GM03348 (cell line): Measurements from ENCODE around the gene RP9.

Experiments
- DNase-seq: peaks from one replicate; pipeline ENCODE4 v3.0.0; 2012; ENCODE audit warnings: low spot score

RP9 gene

DNA sequence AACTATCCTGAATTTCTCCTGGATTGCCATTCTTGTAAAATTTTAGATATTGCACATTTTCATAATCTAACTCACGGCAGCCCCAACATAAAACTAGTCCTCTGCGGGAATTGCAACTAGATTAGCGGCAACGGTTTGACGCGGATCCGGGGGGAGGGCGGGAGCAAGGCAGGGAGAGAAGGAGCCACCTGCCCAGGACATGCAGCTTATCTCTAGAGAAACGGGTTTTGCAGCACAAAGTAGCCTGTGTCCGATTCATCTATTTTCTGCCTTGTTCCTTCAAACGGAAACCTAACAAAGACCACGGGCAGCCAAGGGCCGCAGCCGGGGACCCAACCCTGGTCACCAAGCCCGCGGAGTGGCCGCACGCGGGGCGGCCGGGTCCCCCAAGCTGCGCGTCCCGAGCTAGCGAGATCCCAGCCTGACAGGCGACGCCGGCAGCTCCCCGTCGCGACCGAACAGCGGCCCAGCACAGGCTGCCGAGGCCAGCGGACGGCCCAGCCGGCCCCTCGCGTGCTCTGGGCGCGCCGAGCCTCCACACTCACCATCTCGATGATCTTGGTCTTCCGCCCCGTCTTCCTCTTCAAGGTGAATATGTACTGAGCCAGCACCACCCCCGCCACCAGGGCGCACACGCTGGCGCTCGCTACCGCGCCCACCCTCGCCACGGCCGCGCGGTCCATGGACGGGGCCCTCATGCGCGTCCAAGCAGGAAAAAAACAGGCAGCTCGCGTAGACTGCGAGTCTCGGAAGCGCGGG lies 47.0 kb downstream of the RP9 start, which contains the start of gene NT5C3A:
Gene NT5C3A, minus strand, starts transcription at position 754 of the 759 bp plus-strand sequence. Its CDS starts 71 bp downstream, at position 683.
- peak; percentile 51 for DNase-seq

DNA sequence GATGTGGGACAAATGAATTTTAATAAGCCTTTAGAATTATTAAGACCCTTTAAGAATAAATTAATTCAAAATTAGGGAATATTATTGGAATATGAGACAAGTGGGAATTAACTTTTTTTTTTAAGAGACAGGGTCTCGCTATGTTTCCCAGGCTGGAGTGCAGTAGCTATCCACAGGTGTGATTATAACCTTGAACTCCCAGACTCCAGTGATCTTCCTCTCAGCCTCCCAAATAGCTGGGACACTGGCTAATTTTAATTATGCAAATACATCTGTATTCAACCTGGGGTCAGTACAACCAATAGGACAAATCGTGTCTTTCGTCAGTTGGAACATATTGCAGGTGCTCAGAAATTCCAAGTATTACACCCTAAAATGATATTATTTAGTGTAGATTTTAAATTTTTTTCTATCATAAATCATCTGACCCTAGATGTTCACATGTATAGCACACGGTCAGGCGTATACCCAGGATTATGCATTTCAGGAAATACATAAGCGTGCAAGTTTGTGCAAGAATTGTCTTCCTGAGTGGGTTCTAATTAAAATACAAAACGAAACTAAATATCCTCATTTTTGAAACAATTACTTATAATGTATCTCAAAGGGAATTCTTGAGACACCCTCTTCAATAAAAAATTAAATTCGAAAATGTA lies 47.8 kb downstream of the RP9 start:
- DNase-seq = no peak

DNA sequence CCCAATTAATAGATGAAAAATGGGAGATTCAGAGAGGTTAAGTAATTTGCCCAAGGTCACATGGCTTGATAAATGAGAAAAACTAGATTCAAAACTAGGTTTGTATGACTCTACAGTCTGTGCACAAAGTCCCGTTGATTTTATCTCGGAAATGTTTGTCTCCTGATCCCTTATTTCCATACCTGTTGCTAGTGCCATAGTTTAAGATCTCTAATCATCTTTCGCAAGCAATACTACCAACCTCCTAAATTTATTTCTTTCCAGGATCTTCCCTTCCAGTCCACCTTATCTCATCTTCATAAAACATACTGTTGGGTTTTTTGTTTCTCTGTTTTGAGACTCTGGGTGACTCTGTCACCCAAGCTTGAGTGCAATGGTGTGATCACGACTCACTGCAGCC lies 49.6 kb downstream of the RP9 start:
- no peak for DNase-seq

DNA sequence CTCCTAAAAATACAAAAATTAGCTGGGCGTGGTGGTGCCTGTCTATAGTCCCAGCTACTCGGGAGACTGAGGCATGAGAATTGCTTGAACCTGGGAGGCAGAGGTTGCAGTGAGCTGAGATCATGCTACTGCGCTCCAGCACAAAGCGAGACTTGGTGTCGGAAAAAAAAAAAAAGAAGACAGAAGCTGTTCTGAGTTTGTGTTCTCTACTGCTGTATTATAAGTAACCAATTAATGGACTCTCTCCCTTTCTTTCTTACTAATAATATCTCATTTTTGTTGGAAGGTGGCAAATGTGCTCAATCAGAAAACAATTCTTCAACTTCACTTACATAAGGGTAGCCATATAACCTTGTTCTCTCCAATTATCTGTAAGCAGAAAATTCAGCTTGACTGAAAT lies 54.0 kb downstream of the RP9 start:
- no peak for DNase-seq

DNA sequence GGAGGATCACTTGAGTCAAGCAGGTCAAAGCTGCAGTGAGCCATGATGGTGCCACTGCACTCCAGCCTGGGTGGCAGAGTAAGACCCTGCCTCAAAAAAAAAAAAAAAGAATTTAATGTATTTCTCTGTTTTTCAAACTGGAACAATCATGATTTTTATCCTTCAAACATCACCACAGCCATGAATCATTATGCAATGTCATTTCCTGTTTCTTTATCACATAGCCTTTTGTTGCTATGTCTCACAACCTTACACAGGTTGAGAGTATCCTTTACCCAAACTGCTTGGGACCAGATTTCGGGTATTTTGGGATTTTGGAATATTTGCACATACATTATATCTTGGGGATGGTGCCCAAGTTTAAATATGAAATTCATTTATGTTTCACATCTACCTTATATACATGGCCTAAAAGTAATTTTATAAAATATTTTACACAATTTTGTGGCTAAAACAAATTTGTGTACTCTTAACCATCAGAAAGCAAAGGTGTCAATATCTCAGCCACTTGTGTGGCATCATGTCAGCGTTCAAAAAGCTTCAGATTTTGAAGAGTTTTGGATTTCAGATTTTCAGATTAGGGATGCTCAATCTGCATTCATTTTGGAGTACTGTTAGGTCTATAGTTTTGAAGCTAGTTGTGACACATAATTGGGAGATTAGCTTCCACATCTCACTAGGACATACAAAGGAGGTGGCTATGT lies 54.8 kb downstream of the RP9 start:
- DNase-seq = no peak

DNA sequence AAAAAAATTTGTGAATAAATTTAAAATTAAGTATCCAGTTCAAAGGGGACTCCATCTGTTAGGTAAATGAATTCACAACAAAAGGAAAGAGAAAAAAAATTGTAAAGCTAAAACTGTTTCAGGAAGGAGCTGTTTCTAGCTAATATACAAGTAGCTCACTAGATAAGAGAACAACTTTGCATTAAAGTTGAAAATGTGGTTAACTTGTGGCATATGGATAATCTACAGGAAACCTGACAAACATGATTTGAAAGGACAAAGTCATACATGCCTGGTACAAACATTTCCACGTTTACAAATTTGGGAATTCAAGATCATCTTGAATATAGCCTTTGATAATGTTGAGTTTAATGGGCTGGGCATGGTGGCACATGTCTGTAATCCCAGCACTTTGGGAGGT lies 55.5 kb downstream of the RP9 start:
- no peak for DNase-seq

DNA sequence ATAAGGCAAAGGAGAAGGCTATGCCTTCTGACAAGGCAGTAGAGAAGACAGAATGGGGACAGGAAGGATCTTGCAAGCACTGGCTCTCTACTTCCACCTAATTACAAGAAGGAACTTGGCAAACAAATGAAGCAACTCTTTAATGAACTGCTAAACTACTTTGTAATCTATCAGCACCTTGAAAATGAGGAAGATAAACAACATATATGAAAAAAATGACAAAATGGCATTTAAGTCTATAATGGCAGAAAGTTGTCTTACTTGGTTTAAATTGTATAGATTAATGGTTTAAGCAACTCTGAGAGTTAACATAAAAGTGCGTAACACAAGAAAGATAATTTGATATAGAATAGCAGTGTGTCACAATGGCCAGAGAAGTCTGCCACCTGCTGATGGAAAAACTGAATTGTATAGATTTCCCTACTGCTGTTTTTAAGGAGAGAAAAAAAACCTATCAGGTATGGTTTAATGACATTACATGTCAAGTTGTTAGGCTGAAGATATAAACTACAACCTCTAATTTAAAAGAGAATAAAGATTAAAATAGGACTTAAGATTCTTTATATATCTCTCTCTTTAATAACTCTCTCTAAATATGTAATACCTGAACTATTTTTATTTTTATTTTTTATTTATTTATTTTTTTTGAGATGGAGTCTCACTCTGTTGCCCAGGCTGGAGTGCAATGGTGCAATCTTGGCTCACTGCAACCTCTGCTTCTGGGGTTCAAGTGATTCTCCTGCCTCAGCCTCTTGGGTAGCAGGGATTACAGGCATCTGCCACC lies 58.5 kb downstream of the RP9 start:
- DNase-seq = peak; percentile 48

DNA sequence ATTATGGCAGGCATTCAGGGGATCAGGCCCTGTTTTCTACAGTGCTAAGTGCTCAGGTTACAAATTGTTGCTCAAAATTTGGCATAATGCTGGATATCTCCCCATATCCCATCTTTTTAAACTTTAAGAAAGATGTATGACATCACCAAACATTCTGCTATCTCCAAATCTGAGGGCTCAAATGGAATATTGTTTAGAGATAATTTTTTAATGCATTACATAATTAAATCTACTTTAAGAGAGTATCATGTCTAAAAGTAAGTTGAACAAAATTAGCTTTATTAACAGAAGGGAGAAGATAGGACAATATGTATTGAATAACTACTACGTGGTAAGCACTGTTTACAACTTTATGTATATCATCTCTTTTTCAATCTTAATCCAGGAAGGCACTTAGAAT lies 60.5 kb downstream of the RP9 start:
- no peak for DNase-seq

DNA sequence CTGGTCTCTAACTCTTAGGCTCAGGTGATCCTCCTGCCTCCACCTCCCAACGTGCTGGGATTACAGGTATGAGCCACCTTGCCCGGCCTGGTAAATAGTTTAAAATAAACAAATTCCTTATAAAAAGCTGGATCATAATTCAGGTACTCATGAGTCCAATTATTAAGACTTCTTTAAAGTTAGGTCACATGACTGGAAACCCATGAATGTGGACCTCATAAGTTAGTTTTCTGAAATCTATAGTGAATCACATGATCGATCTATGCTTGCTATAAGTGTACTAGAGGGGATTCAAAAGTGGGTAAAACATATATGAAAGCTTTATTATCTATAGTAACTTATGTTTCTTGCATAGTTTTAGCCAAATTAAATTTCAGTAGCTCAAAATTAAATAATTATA lies 60.9 kb downstream of the RP9 start:
- DNase-seq = no peak

DNA sequence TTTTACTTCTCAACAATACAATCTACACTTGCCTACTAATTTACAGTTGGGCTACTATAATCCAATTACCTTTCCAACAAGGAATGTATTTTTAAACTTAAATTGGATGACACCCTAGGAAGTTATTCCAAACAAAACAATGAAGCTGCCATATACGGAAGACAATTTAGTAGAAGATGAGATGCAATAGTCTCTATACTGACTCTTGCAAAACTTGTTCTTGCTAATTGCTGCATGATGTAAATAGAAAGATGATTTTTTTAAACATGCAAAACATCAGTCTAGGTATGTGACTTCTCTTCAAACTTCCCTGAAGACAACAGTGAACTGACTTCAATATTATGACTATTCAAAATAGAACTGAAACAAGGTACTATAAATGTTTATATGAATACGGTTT lies 64.2 kb downstream of the RP9 start:
- DNase-seq = no peak
